CD4-positive, alpha-beta T cell treated with Interleukin-10 for 1 hour (primary cell): Measurements from ENCODE around the gene ZDHHC22.

Experiments
- DNase-seq: peaks from one replicate; pipeline ENCODE4 v3.0.0-alpha.2; 2020

ZDHHC22 gene

GRCh38 chr14:77102154-77102553 is 39.4 kb downstream of the ZDHHC22 start:
- no peak for DNase-seq

DNA sequence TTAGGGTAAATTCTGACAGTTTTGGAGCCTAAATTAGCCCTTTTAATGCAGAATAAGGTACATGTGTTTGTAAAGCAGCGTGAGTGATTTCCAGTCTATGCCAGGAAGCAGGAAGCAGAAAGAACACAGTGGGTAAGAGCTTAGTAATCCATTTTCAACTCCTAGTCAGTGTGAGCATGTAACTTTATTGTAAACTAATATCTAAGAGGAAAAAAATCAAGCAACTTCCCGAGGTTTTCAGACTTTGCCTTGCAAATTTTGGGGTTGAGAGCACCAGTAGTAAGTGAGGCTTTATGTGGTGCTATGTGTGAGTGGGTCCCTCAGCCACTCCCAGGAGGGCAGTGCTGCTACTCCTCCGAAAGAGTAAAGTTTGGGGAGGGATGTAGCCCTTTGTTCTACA is 40.6 kb downstream of the ZDHHC22 start:
- no peak for DNase-seq

DNA sequence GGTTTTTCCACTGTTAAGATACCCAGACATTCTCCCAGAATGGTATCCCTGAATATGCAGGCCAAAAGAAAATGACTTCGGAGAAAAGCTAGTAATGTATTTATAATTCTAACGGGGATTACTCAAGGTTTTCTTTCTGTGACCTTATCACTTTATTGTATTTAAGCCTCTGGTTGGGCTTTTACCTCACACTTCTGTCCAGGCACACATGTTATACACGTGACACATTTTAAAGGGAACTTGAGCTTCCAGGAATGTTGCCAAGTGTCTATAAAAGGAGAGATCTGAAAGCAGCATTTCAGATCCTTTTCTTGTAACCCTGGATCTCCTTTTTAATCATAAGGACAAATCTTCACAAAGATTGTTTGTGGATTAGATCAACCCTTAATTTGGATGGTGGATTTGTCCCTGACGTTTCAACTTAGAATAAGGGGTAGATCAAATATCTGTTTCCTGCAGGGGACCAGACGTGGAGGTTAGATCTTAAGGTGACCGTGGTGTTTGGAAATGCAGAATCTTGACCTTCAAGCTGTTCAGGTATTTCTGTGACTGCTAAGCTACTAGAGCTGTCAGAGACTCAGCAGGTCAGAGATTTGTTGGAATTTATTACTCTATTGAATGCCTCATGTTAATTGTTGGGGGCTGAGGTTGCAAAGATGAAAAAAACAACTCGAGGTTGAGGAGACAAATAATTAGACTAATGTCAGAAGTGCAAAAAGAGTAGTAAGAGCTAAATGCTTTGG is 42.0 kb downstream of the ZDHHC22 start:
- no peak for DNase-seq

DNA sequence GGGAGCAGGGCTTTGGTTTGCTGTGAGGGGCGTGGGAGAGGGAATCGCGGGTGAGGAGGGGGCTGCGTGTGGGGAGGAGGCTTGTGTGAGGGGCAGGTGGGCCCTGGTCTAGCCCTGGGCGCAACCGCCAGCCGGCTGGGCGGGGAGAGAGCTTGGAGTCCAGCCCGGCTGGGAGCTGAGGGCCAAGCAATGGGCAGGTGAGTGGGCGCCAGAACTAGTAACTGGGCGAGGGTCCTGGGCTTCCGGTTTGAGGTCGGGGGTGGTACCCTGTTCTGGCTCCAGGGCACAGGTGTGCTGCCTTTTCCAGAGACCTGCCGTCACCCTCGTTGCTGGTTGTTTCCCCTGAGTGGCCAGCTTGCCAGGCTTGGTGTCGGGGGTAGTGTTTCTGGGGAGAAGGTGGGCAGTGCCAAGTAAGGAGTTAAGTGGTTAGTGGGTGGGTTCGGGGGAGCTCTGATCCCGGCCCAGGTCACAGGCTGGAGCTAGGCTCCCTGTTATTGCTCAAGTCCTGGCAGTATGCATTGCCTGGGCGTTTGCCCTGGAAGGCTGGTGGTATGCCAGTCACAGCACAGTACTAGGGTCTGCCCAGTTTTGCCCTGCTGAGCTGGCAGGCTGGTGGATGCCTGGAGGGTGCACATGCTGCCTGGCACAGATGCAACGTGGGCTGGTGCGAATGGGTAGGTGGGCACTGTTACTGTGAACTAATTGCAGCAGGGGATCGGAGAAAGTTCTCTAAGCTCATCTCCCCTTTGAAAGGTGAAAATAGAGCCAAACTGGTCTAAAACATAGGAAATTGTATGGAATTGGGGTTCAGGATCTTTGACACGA is 42.9 kb downstream of the ZDHHC22 start:
- DNase-seq = no peak

DNA sequence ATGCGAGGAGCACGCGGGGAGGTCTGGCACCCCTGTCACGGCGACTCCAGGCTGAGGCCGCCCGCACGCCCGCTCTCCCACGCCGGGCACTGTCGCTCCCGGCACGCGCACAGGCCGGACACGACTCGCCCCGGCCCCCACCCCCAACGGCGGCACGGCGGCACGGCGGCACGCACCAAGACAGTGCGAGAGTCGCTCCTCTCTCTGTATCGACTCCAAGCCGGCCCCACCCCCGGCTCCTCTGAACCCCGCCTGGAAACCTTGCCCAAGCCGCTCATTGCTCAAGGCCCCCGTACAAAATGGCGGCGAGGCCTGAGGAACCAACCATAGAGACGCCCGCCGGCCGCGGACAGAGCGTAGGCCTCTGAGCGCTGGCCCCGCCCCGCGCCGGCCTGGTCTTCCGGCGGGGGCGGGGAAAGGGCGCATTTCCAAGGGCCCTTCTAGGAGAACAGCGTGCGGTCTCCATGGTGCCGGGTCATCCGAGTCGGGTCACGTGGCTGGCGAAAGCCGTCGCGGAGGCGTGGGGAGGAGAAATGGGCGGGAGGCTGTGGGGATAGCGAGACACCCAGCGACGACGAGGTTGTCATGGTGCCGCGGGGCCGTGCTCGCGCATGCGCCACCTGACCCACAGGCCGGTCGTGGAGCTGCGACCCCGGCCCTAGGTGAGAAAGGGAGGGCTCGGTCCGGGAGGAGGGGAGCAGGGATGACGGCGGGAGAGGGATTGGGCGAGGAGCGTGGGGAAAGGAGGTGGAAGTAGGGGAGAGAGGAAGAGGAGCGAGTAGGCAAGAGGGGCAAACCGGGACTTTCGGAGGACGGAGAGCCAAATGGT is 43.7 kb downstream of the ZDHHC22 start, which contains the start of gene CIPC:
TSS of gene CIPC (plus strand) at position 559 of the 829 bp plus-strand sequence. CDS start 7,451 bp downstream, outside the sequence.
- peak; percentile 99 for DNase-seq

- no peak for DNase-seq
Observed at GRCh38 chr14:77097006-77097699, 44.4 kb downstream of the ZDHHC22 start.

DNA sequence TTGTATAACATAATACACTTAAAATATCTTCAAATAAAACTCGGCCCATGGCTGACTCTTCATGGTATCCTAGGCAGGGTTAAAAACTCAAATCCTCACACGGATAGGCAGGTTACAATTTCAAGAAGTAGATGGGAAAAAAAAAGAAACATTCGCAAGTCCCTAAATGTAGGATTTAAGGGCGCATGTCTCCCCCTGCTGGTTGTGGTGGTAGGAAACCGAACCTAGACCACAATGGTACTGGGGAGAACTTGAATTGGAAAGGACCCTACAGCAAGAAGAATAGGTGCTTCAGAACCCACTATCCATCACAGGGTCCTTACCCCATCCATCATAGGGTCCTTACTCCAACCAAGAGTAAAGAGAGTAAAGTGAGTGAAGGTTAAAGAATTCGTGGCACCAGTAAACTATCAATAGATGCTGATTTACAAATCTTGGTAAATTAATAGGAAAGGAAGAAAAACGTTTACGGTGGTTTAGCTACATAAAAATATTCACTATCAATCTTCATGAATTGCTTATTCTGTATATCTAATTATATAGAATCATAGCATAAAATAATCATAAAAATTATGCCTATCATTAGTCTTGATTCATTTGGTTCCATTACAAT is 46.8 kb downstream of the ZDHHC22 start:
- peak; percentile 83 for DNase-seq

DNA sequence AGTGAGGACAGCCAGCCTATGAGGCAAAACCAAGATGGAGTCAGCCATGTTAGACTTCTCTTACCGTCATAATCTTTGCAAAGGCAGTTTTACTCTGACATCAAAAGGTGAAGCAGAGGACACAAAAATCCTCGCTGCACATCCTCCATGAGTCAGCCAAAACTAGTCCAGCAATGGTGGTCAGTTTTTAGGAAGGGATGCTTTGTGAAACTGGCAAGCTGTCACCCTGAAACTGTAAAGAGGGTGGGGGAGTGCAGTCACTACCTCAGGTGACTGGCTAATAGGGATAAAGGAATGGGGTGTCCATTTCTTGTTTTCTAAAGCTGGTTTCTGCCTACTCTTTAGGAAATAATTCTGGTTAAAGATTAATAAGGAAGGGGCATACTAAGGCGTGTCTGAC is 48.9 kb downstream of the ZDHHC22 start:
- no peak for DNase-seq

DNA sequence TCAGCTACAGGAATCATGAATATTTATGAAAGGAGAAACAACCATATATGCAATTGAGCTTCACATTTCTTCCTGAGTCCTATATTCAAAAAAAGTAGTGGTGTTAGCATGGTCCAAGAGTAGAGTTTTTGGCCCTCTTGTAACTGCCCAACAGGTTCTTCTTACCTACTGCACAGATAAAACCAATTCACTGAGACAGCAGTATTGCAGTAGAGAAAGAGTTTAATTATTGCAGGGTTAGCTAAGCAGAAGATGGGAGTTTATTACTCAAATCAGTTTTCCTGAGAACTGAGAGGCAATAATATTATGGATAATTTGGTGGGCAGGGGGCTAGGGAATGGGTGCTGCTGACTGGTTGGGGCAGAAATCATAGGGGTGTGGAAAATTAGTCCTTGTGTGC is 50.1 kb downstream of the ZDHHC22 start:
- no peak for DNase-seq

- DNase-seq = no peak
Observed at GRCh38 chr14:77088645-77089044, 52.9 kb downstream of the ZDHHC22 start.

DNA sequence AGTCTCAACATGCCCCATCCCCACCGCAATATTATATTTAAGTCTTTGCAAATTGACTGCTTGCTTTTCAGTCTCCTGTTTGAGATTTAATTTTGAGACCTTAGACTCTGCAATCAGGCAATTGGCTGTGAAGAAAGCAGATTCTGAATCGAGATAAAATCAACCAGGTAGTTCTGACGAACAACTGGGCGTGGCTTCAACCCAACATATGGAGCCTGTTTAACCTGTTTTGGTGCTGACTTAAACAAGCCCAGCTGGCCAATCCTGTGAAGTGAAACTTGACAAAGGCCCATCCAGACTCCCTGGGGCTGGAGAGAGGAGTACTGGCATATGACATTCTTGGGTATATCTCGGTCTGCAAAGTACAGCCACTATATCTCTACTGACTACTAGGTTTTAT is 53.4 kb downstream of the ZDHHC22 start:
- no peak for DNase-seq

GRCh38 chr14:77087631-77088030 is 54.0 kb downstream of the ZDHHC22 start:
- no peak for DNase-seq

DNA sequence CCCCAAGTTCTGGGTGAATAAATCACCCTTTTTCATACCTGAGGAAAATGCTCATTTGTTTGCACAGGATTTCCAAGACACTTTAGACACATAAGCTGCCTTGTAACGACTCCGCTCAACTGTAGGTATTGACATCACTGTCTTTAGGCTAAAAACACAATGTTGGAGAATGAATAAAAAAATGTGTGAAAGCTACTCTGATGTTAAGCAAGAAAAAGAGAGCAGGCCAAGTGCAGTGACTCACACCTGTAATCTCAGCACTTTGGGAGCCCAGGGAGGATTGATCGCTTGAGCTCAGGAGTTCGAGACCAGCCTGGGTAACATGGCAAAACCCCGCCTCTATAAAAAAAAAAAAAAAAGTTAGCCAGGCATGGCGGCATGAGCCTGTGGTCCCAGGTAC is 54.6 kb downstream of the ZDHHC22 start:
- no peak for DNase-seq

DNA sequence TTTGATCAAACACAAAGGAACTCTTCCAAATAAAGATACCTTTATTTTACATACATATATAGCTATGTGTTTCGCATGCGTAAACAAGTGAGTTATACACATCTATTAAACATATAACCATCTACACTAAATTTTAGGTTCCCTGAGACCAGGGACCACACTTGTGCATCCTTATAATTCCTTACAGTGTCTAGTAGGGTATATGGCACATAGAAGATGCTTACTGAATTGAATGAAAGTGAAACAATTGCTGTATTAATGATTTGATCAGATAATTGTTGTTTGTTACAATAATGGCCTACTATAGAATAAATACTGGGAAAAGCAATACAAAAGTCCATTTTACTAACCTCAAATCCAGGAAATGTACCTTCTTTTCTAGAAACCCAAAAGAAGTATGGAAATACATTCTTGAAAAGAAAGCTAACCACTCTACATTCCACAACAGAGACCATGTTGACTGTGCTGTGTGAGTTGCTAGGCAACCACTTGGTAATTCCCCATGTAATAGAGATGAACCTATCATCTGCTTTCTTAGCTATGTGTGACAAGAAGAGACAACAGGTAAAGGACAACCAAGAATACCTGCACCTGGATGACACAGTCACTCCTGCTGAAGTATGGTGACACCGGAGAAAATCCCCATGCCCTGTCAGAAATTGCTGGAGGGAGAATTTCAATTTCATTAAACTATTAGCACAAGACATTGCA is 55.4 kb downstream of the ZDHHC22 start:
- DNase-seq = peak; percentile 26

DNA sequence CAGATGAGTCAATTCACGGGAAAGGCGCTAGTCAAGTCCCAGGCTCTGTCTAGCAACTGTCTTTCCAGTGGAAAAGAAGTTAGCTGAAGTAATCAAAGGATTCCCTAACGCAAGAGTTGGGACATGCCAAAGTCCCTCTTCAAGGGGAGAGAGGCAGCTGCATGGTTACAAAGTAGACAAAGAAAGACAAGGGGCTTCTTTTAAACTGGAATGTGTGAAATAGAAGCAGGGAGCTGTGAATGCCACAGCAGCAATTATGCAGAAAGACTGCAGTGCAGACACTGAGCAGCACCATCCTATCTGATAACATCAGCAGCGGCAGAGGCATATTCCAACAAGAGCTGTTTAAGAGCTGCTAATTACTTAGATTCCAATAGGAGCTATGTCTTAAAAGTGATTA is 56.1 kb downstream of the ZDHHC22 start:
- no peak for DNase-seq

DNA sequence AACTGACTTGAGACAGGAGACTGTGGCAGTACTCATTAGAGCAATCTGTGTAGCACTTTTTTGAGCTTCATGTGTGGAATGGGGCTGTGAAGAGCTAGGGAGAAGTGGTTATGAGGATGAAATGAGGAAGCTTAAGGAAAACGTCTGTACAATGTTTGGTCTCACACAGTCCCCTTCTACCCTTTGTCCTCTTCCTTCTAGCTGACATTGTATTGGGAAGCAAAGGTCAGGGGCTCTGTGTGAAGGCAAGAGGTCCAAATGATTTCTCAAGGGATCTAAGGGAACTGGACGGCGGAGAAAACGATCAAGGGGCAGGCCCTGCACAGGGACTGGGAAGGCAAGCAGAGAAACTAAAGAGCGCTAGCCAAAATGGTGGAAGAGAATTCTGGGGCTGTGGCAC is 56.6 kb downstream of the ZDHHC22 start:
- DNase-seq = no peak

GRCh38 chr14:77083082-77083481 is 58.5 kb downstream of the ZDHHC22 start:
- DNase-seq = no peak

DNA sequence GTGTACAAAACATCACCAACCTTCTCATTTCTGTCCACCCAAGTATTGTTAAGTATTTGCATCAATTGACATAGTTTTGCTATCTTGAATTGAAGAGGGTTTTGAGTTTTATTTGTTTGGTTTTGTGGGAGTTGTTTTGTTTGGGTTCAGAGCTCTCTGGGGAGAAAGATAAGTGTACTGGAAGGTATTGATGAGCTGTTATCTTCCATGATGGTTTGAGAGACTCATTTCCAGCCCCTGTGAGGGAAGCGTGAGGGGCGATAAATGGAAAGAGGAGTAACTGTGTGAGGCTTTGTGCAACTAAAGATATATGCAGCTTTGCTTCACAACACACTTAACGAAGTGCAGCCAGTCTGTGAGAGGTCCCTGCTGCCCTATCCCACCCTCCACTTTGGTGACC is 59.2 kb downstream of the ZDHHC22 start:
- no peak for DNase-seq
